HG03097 (cell line): Measurements from ENCODE around the gene IRF2BPL.

Experiments
- ATAC-seq: cut with Tn5 transposase; IDR thresholded peaks from one replicate; pipeline ENCODE4 v1.9.1; 2021; ENCODE audit not compliant: unreplicated experiment, low FRiP score

The IRF2BPL gene

DNA sequence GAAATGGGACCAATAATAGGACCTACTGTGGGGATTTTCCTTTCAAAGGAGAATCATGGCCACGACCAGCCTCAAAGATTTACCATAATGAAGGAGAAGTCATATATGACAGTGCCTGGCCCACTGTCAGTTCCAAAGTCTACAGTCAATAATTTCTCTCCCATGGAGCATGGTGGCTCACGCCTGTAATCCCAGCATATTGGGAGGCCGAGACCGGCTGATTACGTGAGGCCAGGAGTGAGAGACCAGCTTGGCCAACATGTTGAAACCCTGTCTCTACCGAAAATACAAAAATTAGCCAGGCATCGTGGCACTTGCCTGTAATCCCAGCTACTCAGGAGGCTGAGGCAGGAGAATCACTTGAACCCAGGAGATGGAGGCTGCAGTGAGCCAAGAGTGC, 13.8 kb downstream of the IRF2BPL start:
- ATAC-seq = no peak

DNA sequence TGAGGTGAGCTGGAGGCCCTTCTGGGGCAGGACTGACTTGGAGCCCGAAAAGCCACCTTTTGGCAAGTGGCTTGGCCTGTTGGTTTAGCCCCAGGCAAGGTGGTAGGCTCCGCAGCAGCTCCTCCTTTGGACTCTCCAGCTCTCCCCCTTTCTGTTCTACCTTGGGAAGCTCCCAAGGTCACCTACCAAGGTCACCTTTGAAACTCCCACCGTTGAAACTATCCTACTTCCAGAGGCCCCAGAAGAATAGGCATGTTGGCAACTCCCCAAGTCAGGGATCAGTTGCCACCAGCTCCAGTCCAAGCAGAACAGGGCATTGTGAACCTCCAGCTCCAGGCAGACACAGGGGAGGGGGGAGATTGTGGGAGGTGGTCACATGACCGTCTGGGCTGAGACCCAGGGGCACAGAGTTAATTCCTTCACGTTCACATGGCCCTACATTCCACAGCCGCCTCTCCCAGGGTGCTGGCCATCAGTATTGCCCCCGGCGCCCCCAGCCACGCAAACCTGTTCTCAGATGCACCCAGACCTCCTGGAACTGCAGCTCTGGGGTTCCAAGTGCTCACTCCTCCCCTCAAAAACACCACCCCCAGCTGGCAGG, 14.4 kb downstream of the IRF2BPL start:
- ATAC-seq = no peak

DNA sequence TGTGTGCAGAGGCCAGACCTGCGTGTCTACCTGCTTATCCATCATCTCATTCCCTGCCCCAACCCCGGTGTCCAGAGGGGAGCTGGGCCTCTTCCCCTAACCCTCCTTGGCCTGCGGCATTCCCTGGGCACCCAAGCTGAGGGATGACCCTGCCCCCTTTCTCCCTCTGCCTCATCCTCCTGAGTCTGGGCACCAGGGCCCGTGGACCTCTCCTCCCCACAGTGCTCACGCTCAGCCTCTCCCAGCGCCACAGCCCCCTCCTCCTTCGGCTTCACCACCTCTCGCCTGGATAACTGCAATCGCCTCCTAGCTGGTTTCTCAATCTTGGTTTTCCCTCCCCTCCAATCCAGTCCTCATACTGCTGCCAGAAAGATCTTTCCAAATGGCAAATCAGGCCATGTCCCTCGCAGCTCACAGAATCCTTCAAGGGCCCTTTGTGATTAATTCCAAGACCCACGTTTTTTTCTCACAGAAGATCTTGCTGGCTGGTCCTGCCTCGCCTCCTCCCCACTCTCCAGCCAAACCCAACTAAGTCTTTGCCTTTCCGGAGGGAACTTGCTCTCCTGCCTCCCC, 16.2 kb downstream of the IRF2BPL start:
- ATAC-seq = no peak

DNA sequence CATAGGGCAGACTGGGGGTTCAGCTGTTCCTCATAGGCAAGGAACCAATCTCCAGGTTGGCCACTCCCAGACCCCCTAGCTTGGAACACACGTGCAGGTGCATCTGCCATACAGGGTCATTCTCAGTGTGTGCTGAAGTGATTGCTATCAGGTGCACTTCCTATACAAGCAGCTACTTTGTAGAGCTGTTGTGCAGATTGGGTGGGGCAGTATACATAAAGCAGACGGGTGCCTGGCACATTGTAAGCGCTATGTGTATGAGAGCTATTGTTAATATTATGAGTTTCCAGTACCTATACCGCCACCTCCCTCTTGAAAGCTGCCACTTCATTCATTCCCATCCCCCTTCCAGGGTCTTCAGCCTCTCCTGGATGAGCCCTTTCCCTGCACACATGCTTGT, 17.3 kb downstream of the IRF2BPL start:
- ATAC-seq = no peak

DNA sequence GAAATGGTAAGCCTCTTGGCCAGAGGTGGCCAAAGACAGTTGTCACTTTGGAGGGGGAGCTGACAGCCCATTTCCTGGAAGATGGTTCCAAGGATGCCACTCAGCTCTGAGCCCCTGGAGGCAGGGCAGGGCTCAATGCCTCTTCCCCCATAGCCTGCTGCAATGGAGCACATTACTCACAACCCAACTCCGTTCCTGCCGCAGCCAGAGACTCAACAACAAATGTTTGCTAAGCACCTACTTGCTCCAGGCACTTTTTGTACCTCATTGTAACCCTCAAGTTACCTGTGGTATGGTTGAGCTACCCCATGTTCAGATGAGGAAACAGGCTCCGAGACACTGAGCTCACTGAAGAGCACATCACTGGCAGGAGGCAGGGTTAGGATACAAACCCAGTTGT, 19.5 kb downstream of the IRF2BPL start:
- ATAC-seq = no peak

DNA sequence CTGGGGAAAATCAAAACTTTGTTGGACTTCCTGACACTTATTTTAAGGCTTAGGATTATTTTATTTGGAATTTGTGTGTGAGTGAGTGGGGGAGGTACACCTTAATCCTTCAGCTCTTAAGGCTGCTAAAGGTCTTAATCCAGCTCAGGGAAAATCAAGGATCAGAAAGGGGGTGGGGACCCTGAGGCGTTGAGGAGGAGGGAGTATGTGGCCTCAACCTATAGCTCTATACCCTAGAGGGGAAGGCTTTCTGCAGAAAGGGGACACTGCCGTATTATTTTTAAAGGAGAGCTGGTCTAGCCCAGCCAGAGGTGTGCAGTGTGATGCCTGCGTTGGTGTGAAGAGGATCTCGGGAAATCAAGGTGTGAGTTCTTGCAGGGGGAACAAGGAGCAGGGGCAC, 20.0 kb downstream of the IRF2BPL start:
- no peak for ATAC-seq

DNA sequence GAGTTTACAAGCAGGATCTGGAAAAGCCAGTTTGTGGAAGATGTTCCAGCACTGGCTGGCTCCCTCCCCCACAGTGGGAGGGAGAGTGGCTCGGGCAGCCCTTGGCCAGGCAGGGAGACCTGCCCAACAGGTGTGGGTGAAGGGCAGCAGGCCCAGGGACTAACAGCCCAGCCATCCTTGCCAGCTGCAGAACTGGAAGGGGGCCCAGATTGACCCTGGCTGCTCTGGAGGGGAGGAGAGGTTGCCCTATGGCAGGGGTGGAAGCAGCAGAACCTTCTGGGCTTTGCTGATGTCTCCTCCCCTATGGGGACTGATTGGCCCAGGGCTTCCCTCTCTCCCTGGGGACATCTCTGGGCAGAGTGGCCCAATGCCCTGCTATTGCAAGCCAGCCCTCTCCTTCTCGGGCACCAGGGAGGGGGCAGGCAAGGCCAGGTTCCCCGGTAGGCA, 20.5 kb downstream of the IRF2BPL start:
- ATAC-seq = no peak

DNA sequence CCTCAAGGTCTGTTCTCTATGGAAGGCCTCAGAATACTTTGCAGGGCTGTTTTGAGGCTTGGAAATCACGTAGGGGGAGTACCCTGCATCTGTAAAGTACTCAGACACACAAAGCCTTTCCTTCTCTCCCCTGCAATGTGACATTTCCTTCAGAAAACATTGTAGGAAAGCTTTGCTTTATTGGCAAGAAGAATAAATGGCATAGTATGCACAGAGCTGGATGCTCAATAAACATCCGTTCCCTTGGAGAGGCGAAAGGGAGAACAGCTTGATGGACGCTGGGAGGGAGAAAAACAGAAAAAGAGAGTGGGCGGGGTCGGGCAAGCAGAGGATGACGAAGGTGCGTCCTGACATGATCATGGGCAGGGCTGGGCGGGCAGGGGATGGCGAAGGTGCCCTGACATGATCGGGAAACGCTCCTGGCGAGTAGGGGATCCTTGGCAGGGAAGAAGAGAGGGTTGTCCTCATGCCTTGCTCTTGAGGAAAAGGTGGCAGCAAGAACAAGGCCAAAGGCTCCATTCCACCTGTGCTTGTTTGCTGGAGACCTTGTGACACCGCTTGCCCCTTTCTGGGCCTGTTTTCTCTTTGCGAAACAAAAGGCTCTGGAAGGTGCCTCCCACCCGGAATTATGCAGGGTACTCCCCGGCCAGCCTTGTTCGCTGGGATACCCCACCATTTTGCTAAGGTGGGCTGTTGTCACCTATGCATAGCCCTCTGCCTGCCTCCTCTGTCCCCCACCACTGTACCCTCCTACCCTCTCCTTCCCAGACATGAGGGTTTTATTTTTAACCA, 21.1 kb downstream of the IRF2BPL start:
- no peak for ATAC-seq

DNA sequence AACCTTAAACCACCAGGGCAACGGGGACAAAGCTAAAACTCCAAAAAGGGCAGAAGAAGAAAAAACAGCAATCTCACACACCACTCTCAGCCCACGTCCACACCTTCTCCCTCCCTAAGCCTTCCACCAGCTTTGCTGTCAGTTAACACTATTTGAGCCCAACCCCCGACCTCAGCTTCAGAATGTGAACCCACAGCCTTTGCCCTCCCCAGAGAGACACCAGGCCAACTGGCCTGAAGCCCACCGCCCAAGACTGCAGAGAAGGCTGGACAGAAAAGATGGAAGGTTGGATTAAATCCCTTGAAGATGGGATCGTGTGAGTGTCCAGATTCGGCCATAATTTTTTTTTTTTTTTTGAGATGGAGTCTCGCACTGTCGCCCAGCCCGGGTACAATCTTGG, 22.4 kb downstream of the IRF2BPL start:
- ATAC-seq = no peak

DNA sequence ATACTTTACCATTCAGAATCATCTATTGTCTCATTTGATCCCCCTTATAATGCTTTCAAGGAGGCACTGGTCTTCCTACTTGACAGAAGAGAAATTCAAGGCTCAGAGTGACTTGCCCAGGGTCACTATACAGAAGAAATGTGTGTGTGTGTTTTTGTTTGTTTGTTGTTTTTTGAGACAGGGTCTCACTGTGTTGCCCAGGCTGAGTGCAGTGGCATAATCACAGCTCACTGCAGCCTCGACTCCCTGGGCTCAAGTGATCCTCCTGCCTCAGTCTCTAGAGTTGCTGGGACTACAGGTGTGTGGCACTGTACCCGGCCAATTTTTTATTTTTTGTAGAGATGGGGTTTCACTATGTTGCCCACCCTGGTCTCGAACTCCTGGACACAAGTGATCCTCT, 22.9 kb downstream of the IRF2BPL start:
- no peak for ATAC-seq

DNA sequence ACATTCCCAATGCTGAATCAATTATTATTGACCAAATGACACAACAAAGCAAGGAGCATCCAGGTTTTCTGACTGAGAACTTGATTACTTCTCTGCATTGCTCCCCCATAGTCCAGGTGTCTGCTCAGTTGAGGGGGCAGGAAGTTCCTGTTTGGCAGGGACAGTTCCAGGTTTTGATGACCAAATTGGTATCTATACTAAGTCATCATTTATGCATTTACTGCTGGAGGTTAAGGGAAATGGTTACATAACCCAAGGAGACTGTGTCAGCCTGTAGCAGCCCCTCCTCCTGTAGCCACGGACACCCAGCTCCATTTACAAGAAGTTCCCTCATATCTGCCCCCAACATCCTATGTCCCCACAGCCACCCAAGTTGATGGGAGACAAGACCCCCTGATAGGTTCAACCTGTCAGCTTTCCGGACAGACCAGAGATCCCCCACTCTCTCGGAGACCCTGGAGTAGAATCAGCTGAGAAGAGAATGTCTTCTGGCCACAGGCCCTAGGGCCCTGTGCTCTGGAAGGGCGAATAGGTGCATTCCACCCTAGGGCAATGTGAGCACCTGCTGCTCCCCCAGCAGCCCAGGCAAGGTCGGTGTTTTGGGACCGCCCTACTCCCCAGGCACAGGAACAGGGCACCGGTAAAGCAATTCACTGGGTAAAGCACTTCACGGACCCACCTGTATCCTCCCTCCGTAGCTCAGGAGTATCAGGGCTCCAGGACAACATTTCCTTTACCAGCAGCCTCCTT, 23.6 kb downstream of the IRF2BPL start:
- ATAC-seq = no peak

DNA sequence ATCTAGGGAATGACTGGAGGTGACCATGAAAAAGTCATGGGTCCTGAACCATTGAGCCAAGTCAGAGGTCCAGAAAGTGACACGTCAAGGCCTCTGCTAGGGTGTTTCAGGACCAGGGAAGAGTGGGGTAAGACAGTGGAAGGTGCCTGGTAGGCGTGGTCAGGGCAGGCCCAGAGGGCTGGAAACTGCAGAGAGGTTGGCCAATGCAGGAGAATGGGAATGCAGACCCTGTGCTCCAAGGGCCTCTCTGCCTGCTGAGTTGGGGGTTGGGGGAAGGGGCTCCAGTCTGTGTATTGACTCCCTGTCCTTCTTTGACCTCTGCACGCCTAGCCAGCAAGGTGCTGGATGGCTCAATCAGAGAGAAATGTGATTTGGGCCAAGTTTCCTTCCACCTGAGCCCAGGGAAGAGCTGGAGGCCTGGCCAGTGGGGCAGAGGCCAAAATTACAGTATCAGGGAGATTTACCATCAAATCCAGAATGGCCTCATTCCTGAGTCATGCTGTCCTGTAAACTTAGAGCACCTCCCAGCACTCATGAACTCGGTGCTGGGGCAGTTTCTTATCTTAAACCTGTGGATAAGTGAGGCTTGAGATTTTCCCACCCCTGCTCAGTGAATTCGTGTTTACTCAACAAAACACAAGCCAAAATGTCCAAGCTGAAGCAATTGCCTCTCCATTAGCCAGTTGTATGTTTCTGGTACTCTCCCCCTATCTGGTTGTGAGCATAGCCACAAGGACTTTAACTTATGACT, 24.4 kb downstream of the IRF2BPL start:
- ATAC-seq = no peak

DNA sequence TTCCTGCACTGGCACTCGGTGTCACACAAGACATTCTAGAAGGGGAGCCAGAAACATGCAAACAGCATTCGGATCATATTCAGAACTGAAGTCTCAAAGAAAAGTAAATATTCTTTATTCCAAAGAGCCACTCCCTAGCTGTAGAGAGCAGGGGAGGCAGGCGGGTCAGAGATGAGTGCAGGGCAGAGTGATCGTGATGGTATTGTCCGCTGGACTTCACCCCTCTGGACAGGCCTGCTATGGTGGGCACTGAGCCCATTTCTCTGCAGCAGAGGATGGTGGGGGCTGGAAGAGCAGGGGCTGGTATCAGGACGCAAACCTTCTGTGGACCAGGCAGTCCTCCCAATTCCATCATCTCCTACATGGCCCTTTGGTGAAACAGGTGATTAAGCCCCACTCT, 25.6 kb downstream of the IRF2BPL start:
- ATAC-seq = no peak

DNA sequence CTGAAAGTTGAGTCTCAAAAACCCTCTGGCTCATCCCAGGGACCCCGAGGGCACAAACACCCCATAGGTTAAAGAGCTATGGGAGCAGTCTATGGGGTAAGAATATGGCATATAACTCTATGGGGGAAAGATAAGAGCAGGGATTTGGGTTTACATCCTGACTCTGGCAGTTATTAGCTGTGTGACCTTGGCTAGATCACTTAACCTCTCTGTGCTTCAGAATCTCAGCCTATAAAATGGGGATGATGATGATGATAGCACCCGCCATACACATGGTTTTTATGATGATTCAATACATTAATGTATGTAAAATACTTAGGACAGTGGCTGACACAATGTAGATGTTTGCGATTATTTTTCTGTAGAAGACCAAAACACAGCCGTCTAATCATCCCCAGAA, 26.2 kb downstream of the IRF2BPL start:
- ATAC-seq = no peak

DNA sequence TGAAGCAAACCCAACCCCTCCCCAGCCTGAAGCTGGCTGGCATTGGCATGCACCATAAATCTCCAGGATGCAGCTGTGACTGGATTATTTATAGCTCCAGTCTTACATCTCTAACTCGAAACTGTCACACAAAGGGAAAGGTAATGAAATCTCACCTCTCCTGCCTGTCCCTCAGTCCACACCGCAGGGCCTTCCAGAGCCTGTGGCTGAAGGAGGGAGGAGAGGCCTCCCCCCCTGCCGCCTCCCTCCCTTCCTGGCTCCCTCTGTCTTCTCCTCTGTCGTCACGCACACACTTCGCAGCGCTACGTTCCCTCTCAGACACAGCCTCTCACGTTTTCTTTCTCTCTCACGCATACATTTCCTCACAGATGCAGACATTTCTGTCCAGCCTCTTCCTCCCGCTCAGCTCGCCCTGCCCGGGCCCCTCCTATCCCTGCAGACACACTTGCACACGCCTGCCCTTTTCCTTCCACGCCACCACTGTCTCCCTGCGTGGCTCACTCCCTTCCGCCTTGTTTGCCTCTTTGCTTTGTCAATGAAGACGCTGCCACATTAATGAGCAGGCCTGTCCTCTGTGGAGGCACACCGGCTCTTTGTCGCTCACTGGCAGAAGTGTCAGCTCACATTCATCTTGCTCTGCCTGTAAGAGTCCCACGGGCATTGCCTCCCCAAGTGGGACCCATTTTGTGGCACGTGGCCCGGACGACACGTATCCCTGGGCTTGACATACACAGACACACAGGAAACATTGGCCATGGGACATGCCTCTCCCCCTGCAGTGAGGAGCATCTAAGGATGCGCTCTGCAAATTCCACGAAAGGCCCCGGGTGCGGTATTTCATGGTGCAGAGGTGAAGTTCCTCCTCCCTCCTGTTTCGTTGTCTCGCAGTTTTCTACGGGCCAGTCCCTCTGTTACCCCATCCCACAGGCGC, 27.9 kb downstream of the IRF2BPL start:
- no peak for ATAC-seq

DNA sequence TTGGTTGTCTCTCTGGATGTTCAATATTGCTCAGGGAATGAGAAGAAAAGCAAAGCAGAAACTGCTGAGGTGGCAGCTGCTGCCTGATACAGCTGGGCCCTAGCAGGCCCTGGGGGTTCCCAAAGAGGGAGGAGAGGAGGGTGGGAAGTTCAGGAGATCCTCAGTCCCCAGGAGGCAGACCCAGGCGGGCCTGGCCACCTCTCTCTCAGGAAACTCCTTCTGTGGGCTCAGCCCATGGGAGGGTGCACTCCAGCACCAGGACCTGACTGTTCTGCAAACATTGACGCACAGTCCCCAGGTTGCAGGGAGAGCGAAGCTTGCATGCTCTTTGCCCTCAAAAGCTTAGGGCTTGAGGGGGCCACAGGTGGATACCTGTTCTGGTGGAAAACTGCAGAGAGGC, 29.6 kb downstream of the IRF2BPL start:
- ATAC-seq = no peak

DNA sequence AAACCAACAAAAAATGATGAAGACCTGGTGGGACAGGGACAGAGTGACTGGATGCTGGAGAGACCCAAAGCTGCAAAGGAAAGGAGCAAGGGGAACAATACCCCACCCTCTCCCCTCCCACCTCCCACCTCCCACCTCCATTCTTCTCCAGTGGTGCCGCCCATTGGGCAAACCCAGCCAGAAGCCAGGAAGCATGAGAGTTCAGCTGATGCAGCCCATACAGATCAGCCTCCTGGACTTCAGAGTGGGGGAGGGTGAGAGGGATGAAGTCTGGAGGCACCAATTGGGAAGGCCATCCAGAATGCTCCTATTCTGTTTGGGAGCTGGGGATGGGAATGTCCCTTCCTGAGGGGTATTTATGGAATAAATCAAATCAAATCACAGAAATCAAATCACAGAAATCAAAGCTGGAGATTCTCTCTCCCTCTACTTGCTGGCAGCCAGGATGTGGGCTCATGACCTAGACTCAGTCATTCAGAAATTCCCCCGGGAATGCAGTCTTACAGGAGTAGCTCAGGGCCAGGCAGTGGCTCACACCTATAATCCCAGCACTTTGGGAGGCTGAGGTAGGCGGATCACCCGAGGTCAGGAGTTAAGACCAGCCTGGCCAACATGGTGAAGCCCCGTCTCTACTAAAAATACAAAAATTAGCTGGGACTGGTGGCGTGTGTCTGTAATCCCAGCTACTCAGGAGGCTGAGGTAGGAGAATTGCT, 31.1 kb downstream of the IRF2BPL start:
- ATAC-seq = no peak

DNA sequence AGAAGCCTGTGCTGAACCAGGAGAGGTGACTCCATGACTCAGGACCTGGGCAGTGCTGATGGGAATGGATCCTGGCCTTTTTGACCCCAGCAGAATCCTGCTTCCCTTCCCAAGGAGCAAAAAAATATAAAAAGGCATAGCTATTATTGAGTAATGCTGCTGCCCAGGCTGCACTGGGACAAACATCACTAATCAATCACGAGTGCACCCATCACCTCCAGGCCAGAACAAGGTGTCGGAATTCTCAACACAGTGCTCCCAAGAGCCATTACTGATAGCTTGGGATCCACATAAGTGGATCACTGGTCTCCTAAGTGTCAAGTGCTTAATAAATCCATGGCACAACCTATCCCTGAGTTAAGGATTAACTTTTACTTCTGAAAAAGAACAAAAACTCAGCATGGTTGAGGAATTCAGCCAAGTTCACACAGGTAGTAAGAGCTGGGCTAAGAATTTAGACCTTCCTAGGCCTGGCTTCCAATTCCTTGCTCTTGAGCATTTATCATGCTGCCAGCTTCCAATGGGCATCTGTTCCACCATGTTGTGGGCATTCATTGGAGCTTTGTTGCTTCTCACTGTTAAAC, 31.9 kb downstream of the IRF2BPL start:
- ATAC-seq = no peak
